Type B pancreatic cell (in vitro differentiated cells): Measurements from ENCODE around the gene SLC27A3. TPM values are rescaled to one million over a fixed set of nuclear protein-coding genes. Genes with fewer than 3 reads are reported as not detected.

Source experiments
- DNase-seq: peaks from one replicate; pipeline ENCODE4 v3.0.0; 2021; ENCODE audit warnings: mixed read lengths; ENCODE audit not compliant: unreplicated experiment; ENCODE audit errors: extremely low spot score
- H3K27ac Mint-ChIP-seq: 2 replicates; pipeline ENCODE4 v1.8.0; 2021; ENCODE audit warnings: mild to moderate bottlenecking, mixed read lengths
- H3K27me3 Mint-ChIP-seq: 2 replicates; pipeline ENCODE4 v1.8.0; 2021; ENCODE audit warnings: mixed read lengths
- H3K36me3 Mint-ChIP-seq: 2 replicates; pipeline ENCODE4 v1.8.0; 2021; ENCODE audit warnings: mixed read lengths
- H3K4me1 Mint-ChIP-seq: one replicate; pipeline ENCODE4 v1.8.0; 2021; ENCODE audit warnings: mixed read lengths; ENCODE audit not compliant: unreplicated experiment
- H3K4me3 Mint-ChIP-seq: 2 replicates; pipeline ENCODE4 v1.8.0; 2021; ENCODE audit warnings: mild to moderate bottlenecking, mixed read lengths
- H3K9me3 Mint-ChIP-seq: 2 replicates; pipeline ENCODE4 v1.8.0; 2021; ENCODE audit warnings: mixed read lengths
- CTCF ChIP-seq: fragments of 200-600 bp; sonication (generic); conservative IDR thresholded peaks from 2 replicates; pipeline ENCODE4 v1.5.0; 2021; ENCODE audit warnings: antibody characterized with exemption, mild to moderate bottlenecking
- total RNA-seq: library from RNA; stranded (reverse); gene quantifications from 2 replicates; pipeline ENCODE4 v1.2.1, GENCODE V29; 2021; ENCODE audit warnings: low replicate concordance

Gene SLC27A3
- total RNA-seq, 1 donor from 2014 or later: 20.6 TPM

GRCh38 chr1:153767519-153767918, 7.7 kb upstream of the SLC27A3 start:
- no peaks in the 10 kb centered on the region for H3K4me1 Mint-ChIP-seq
- DNase-seq: no peak
- peak overlapping the region; percentile 84 for H3K27ac Mint-ChIP-seq
- no peak overlapping the region for H3K4me3 Mint-ChIP-seq
- H3K36me3 Mint-ChIP-seq: peaks cover 13% of the 10 kb centered on the region
- H3K27me3 Mint-ChIP-seq: no peaks in the 10 kb centered on the region
- no peak for TF ChIP-seq CTCF
- no peaks in the 10 kb centered on the region for H3K9me3 Mint-ChIP-seq

DNA sequence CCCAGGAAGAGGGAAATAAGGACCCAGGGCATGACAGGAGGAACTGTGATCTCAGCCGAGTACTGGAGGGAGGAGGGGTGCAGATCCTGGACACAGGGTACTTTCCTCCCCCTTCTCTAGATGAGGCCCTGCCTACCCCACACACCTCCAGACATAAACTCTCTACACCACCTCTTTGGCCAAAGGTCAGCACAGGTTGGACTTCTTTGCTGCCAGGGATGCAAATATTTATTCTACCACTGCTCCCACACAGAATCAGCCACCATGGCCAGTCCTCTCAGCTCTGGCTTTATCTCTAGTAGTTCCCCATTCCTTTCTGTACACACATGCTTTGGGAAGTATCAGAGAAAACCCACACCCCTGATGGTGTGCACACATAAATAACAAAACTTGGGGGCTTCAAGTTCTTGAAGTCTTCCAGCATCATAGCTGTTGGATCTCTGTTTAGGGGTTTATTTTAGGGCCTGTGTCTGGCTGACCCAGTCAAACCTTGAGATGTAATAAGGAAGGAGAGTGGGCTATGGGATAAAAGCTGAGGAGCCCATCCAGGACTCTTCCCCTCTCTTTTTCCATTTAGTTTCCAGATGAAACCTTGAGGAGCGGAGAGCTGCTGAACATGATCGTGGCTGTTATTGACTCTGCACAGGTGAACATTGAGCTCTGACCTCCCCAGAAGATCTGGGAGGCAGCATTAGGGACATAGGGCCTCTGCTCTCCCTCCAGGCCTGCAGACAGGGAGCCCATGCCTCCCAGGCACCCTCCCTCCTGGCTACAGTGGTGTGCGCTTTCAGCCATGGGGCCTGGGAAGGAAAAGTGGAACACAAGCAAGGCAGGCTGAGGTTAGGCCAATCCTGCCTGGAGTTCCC, 6.7 kb upstream of the SLC27A3 start:
- Mint-ChIP-seq H3K27ac (peak overlapping the region; percentile 84), H3K4me1 (no peaks in the 10 kb centered on the region), H3K9me3 (no peaks in the 10 kb centered on the region), H3K36me3 (peaks cover 8% of the 10 kb centered on the region), H3K4me3 (no peak overlapping the region), H3K27me3 (no peaks in the 10 kb centered on the region)
- DNase-seq: no peak
- no peak for TF ChIP-seq CTCF

DNA sequence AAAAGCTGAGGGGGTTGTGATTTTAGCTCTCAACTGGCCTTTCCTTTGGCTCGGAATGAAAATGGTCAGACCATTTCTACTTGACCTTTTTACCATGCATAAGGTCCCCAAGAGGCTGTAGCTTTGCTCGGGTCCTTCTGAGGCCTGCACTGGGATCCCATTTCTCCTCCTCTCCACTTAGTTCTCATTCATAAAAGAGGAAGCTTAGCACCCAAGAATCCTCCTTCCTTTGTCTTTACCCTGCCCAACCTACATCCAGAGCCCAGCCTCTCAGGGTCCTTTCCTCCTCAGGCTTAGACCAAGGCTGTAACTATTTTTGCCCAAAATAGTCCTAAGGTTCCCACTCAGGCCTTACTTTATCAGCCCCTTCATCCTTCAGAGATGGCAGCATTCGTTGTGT, 6.0 kb upstream of the SLC27A3 start:
- Mint-ChIP-seq H3K36me3 (peaks cover 8% of the 10 kb centered on the region), H3K27ac (no peak overlapping the region), H3K27me3 (no peaks in the 10 kb centered on the region), H3K4me3 (no peak overlapping the region), H3K4me1 (no peaks in the 10 kb centered on the region), H3K9me3 (no peaks in the 10 kb centered on the region)
- no peak for DNase-seq
- TF ChIP-seq CTCF: no peak

DNA sequence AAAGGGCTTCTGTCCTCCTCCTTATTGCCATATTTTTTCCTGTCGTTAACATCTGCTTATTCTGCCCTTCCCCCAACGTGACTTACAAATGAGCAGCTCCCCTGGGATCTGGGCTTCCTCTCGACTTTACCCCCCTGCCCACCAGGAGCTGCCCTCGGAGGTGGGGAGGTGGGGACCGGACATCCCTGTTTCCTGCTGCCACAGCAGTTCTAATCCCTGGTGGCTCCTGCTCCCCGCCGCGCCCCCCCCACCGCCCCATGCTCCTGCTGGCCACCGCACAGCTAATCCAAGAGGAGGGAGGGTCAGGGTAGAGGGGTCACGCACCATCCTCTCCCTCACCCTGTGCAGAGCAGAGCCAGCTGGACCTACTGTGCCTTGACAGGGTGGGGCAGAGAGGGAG, 4.4 kb upstream of the SLC27A3 start:
- peaks cover 8% of the 10 kb centered on the region for H3K36me3 Mint-ChIP-seq
- peaks cover 3% of the 10 kb centered on the region for H3K4me1 Mint-ChIP-seq
- no peaks in the 10 kb centered on the region for H3K9me3 Mint-ChIP-seq
- no peaks in the 10 kb centered on the region for H3K27me3 Mint-ChIP-seq
- DNase-seq: no peak
- H3K27ac Mint-ChIP-seq: no peak overlapping the region
- H3K4me3 Mint-ChIP-seq: no peak overlapping the region
- TF ChIP-seq CTCF: no peak

DNA sequence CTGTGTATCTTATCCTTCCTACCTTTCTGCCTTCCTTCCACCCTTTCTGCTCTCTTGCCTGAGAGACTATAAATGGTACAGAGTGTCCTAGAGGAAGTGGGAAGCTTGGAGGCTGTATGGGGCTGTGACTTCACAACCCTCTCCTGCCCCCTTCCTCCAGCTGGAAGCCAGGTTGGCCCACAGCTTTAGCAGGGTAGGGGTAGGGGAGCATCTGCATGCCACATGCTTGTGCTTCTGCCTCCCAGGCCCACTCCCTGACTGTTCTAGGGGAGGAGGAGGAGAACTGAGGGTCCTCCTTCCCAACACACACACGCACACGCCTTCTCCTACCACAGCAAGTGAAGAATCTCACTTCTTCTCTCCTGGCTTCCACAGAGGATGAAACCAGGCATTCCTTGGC, 3.9 kb upstream of the SLC27A3 start:
- no peak for TF ChIP-seq CTCF
- no peak for DNase-seq
- no peaks in the 10 kb centered on the region for H3K27me3 Mint-ChIP-seq
- H3K36me3 Mint-ChIP-seq: peaks cover 8% of the 10 kb centered on the region
- no peak overlapping the region for H3K27ac Mint-ChIP-seq
- H3K9me3 Mint-ChIP-seq: no peaks in the 10 kb centered on the region
- H3K4me1 Mint-ChIP-seq: peaks cover 3% of the 10 kb centered on the region
- no peak overlapping the region for H3K4me3 Mint-ChIP-seq
